Endothelial cell of umbilical vein (primary cell): Measurements from ENCODE around the gene JAG2.

Experiments used
- CTCF ChIP-seq, 2 donors: IDR thresholded peaks; 1 replicate in 1 of 2; 2 replicates in 1 of 2; pipeline ENCODE4 v1.5.1; 2011; ENCODE audit warnings: low read length in 2 of 2, mild to moderate bottlenecking in 2 of 2, moderate library complexity in 2 of 2, control low read depth in 1 of 2, inconsistent platforms in 1 of 2, low read depth in 1 of 2; ENCODE audit not compliant: insufficient read depth in 1 of 2; ENCODE audit errors: extremely low read depth in 1 of 2
- EZH2 ChIP-seq: IDR thresholded peaks from 2 replicates; pipeline ENCODE4 v1.6.1; 2012; ENCODE audit warnings: borderline replicate concordance, low read depth, mild to moderate bottlenecking, moderate library complexity, low read length, inconsistent platforms; ENCODE audit not compliant: severe bottlenecking
- FOS ChIP-seq: IDR thresholded peaks from 2 replicates; pipeline ENCODE4 v1.6.1; 2011; ENCODE audit warnings: mild to moderate bottlenecking, low read length, moderate library complexity, borderline replicate concordance; ENCODE audit not compliant: insufficient read depth
- GATA2 ChIP-seq: IDR thresholded peaks from 2 replicates; pipeline ENCODE4 v1.7.0; 2011; ENCODE audit warnings: low read depth, mild to moderate bottlenecking, moderate library complexity, mixed read lengths, low read length; ENCODE audit not compliant: insufficient read length, insufficient read depth

- TF ChIP-seq CTCF (IDR thresholded peaks at IDR 0.05; ENCODE audit: extremely low read depth in 1 of 2, insufficient read depth in 1 of 2, low read depth in 1 of 2, low read length in 2 of 2) (no peak), FOS (no peak), GATA2 (no peak), EZH2 (no peak)
Observed at GRCh38 chr14:105144026-105144665, 24.4 kb downstream of the JAG2 start.
